ENCODE measurements around the gene POMZP3.
"Not testable (repeated sequence)": the region's sequence is repeated elsewhere in the genome, so short reads cannot be mapped to it uniquely, and the experiment has no call there.

Gene POMZP3

GRCh38 chr7:76626989-76627642 is at the start of gene POMZP3:
Gene POMZP3 (minus strand): TSS chr7:76627279. CDS start chr7:76626064, 1,215 bp downstream.
- DNase-seq: peak; percentile 14

- not testable (repeated sequence) for DNase-seq
Measured at GRCh38 chr7:76675783-76676182, 48.7 kb upstream of the POMZP3 start.

- DNase-seq: peak; percentile 96
Measured at GRCh38 chr7:76673346-76673745, 46.3 kb upstream of the POMZP3 start.

- not testable (repeated sequence) for DNase-seq
Measured at GRCh38 chr7:76659212-76659611, 32.1 kb upstream of the POMZP3 start.

- not testable (repeated sequence) for DNase-seq
Measured at GRCh38 chr7:76656425-76656824, 29.3 kb upstream of the POMZP3 start.

- not testable (repeated sequence) for DNase-seq
Measured at GRCh38 chr7:76642620-76643019, 15.5 kb upstream of the POMZP3 start.

- peak; percentile 15 for DNase-seq
Measured at GRCh38 chr7:76637061-76637691, 10.1 kb upstream of the POMZP3 start.

GRCh38 chr7:76626581-76626980 is 498 bp downstream of the POMZP3 start:
- peak; percentile 10 for DNase-seq

- not testable (repeated sequence) for DNase-seq
Measured at GRCh38 chr7:76619439-76620190, 7.5 kb downstream of the POMZP3 start.

- not testable (repeated sequence) for DNase-seq
Measured at GRCh38 chr7:76613783-76614182, 13.3 kb downstream of the POMZP3 start.

GRCh38 chr7:76612232-76612631 is 14.8 kb downstream of the POMZP3 start:
- DNase-seq: not testable (repeated sequence)

- not testable (repeated sequence) for DNase-seq
Measured at GRCh38 chr7:76609864-76610263, 17.2 kb downstream of the POMZP3 start.

GRCh38 chr7:76608469-76608868 is 18.6 kb downstream of the POMZP3 start:
- DNase-seq: not testable (repeated sequence)

GRCh38 chr7:76606027-76606426 is 21.1 kb downstream of the POMZP3 start:
- DNase-seq: not testable (repeated sequence)

- not testable (repeated sequence) for DNase-seq
Measured at GRCh38 chr7:76600650-76601049, 26.4 kb downstream of the POMZP3 start.

GRCh38 chr7:76600116-76600482 is 27.0 kb downstream of the POMZP3 start:
- DNase-seq: not testable (repeated sequence)

GRCh38 chr7:76598590-76599264 is 28.4 kb downstream of the POMZP3 start:
- not testable (repeated sequence) for DNase-seq

- DNase-seq: not testable (repeated sequence)
Measured at GRCh38 chr7:76597288-76597687, 29.8 kb downstream of the POMZP3 start.

GRCh38 chr7:76592694-76593093 is 34.4 kb downstream of the POMZP3 start:
- not testable (repeated sequence) for DNase-seq

GRCh38 chr7:76591602-76592304 is 35.3 kb downstream of the POMZP3 start:
- not testable (repeated sequence) for DNase-seq

- not testable (repeated sequence) for DNase-seq
Measured at GRCh38 chr7:76591033-76591432, 36.0 kb downstream of the POMZP3 start.

- not testable (repeated sequence) for DNase-seq
Measured at GRCh38 chr7:76588586-76588985, 38.5 kb downstream of the POMZP3 start.

Measured in NCI-H146 (cell line).